OCI-LY3 (cell line): ENCODE data around the gene CNTNAP4.

Experiments
- H2AFZ ChIP-seq: fragments of 200-600, 300-600 bp; shearing (Covaris generic); 2 replicates; pipeline ENCODE4 v1.6.0; 2014; ENCODE audit warnings: antibody characterized with exemption, low read depth, low read length
- H3K27ac ChIP-seq: fragments of 200-600, 300-600 bp; sonication (generic); 2 replicates; pipeline ENCODE4 v1.5.1; 2014; ENCODE audit warnings: mild to moderate bottlenecking, low read length, moderate library complexity, mixed read lengths
- H3K27me3 ChIP-seq: fragments of 200-600, 300-600 bp; sonication (generic); 2 replicates; pipeline ENCODE4 v1.6.1; 2014; ENCODE audit warnings: low read depth, low read length, mixed read lengths
- H3K36me3 ChIP-seq: fragments of 200-600, 300-600 bp; sonication (generic); replicated peaks from 2 replicates; pipeline ENCODE3; 2014; ENCODE audit warnings: low read depth, low read length, mixed read lengths
- H3K4me1 ChIP-seq: fragments of 300-600, 200-600 bp; sonication (generic); 2 replicates; pipeline ENCODE4 v1.6.1; 2014; ENCODE audit warnings: low read length, mixed read lengths
- H3K4me2 ChIP-seq: fragments of 200-600, 300-600 bp; sonication (generic); 2 replicates; pipeline ENCODE4 v1.6.1; 2014; ENCODE audit warnings: low read length, mixed read lengths
- H3K4me3 ChIP-seq: fragments of 300-600, 200-600 bp; sonication (generic); 2 replicates; pipeline ENCODE4 v1.5.1; 2014; ENCODE audit warnings: antibody characterized with exemption, mild to moderate bottlenecking, low read length, moderate library complexity
- H3K79me2 ChIP-seq: fragments of 300-600, 200-600 bp; shearing (Covaris generic); 2 replicates; pipeline ENCODE4 v1.6.1; 2014; ENCODE audit warnings: mild to moderate bottlenecking, low read length, mixed read lengths
- H3K9ac ChIP-seq: fragments of 300-600, 200-600 bp; shearing (Covaris generic); 2 replicates; pipeline ENCODE4 v1.6.0; 2014; ENCODE audit warnings: mild to moderate bottlenecking, low read length, moderate library complexity
- H3K9me3 ChIP-seq: fragments of 200-600, 300-600 bp; shearing (Covaris generic); 2 replicates; pipeline ENCODE4 v1.6.1; 2014; ENCODE audit warnings: low read length, mixed read lengths; ENCODE audit not compliant: insufficient read depth
- H4K20me1 ChIP-seq: fragments of 200-600, 300-600 bp; sonication (generic); 2 replicates; pipeline ENCODE4 v1.6.1; 2016; ENCODE audit warnings: low read length, mixed read lengths; ENCODE audit not compliant: insufficient read depth
- CTCF ChIP-seq: fragments of 200-600, 300-600 bp; sonication (generic); IDR thresholded peaks from 2 replicates; pipeline ENCODE4 v1.5.1; 2014; ENCODE audit warnings: antibody characterized with exemption, low read length, low read depth
- EZH2phosphoT487 ChIP-seq: fragments of 200-600 bp; shearing (Covaris generic); IDR thresholded peaks from 2 replicates; pipeline ENCODE4 v1.6.1; 2018; ENCODE audit warnings: antibody characterized with exemption, mixed run types, low read depth

CNTNAP4 gene

GRCh38 chr16:76598498-76598897, 321.3 kb downstream of the CNTNAP4 start:
- peaks cover 24% of the 10 kb centered on the region for H3K79me2 ChIP-seq
- no peaks in the 10 kb centered on the region for H3K4me1 ChIP-seq
- H3K4me3 ChIP-seq, result no peak overlapping the region
- TF ChIP-seq EZH2phosphoT487, result no peak
- TF ChIP-seq CTCF, result no peak
- no peak overlapping the region for H3K9ac ChIP-seq
- no peak overlapping the region for H3K4me2 ChIP-seq
- H2AFZ ChIP-seq, result no peak overlapping the region
- peaks cover 13% of the 10 kb centered on the region for H4K20me1 ChIP-seq
- no peaks in the 10 kb centered on the region for H3K27me3 ChIP-seq
- H3K27ac ChIP-seq, result no peak overlapping the region
- no peaks in the 10 kb centered on the region for H3K9me3 ChIP-seq
- H3K36me3 ChIP-seq, result peaks cover 21% of the 10 kb centered on the region

GRCh38 chr16:76607317-76607716, 330.1 kb downstream of the CNTNAP4 start:
- Histone ChIP-seq H2AFZ (no peak overlapping the region), H3K4me1 (no peaks in the 10 kb centered on the region), H3K36me3 (peaks cover 5% of the 10 kb centered on the region), H3K9ac (no peak overlapping the region), H3K9me3 (peaks cover 5% of the 10 kb centered on the region; the same call in 1 of the 2 replicates), H3K4me2 (no peak overlapping the region), H3K27me3 (no peaks in the 10 kb centered on the region), H4K20me1 (0 out of 2 replicates have a peak, but pooled peaks cover 9% of the 10 kb centered on the region), H3K27ac (no peak overlapping the region), H3K4me3 (no peak overlapping the region), H3K79me2 (0 out of 2 replicates have a peak, but pooled peaks cover 4% of the 10 kb centered on the region)
- TF ChIP-seq EZH2phosphoT487, result no peak
- TF ChIP-seq CTCF, result no peak
